Stomach (tissue), 4 donors: ENCODE measurements around the gene AZGP1.

Experiments used
- CTCF ChIP-seq, 7 experiments: fragments of 450-650 bp in 4 of 7; fragments of 200-600 bp in 3 of 7; sonication (generic) in 3 of 7; IDR thresholded peaks; one replicate each; pipeline ENCODE4 v1.5.1; 2016 to 2019; ENCODE audit warnings: antibody characterized with exemption in 7 of 7, control low read depth in 2 of 7, mild to moderate bottlenecking in 1 of 7
- EP300 ChIP-seq: sonication (generic); formaldehyde crosslinking; IDR thresholded peaks from one replicate; pipeline ENCODE4 v1.6.1; 2017; ENCODE audit warnings: antibody characterized with exemption
- POLR2A ChIP-seq, 4 donors: fragments of 450-650 bp; IDR thresholded peaks; one replicate each; pipeline ENCODE4 v1.6.1; 2016; ENCODE audit warnings: antibody characterized with exemption in 4 of 4, control low read depth in 2 of 4, mild to moderate bottlenecking in 1 of 4, moderate library complexity in 1 of 4
- POLR2AphosphoS5 ChIP-seq, 3 donors: sonication (generic); formaldehyde crosslinking; IDR thresholded peaks; one replicate each; pipeline ENCODE4 v1.6.1; 2016; ENCODE audit warnings: antibody characterized with exemption in 3 of 3

GRCh38 chr7:100017300-100017699 lies 41.5 kb upstream of the AZGP1 start:
- no peak for TF ChIP-seq CTCF (IDR thresholded peaks at IDR 0.05)
- no peak for TF ChIP-seq POLR2A (IDR thresholded peaks at IDR 0.05)
- no peak for TF ChIP-seq EP300
- TF ChIP-seq POLR2AphosphoS5 (IDR thresholded peaks at IDR 0.05): peak in 1 of 3 donors; percentile 51
